IMR-90 (cell line): ENCODE measurements around the gene HSFX4. TPM values are rescaled to one million over a fixed set of nuclear protein-coding genes. Genes with fewer than 3 reads are reported as not detected.

Source experiments
- ATAC-seq: fragments of 200-7000 bp; cut with Tn5 transposase; 2 replicates; pipeline ENCODE4 v1.9.1; 2020; ENCODE audit warnings: low read depth, mild to moderate bottlenecking, moderate library complexity
- BruUV-seq: library from RNA; stranded (reverse); fragments of 400-500 nt; replicated peaks from 2 replicates; lab custom pipeline; 2021; lab: Mats Ljungman, UMichigan
- CTCF ChIA-PET: fragments of 300-600 bp; formaldehyde crosslinking; extraction: SDS; loops from one replicate; lab custom pipeline; 2021; ENCODE audit warnings: antibody characterized with exemption; lab: Yijun Ruan, JAX
- POLR2A ChIA-PET: fragments of 300-600 bp; sonication (Branson Sonifier 250); formaldehyde crosslinking; loops from one replicate; lab custom pipeline; 2022; ENCODE audit warnings: antibody characterized with exemption; ENCODE audit not compliant: unreplicated experiment; lab: Charles Lee
- DNase-seq: peaks from one replicate; pipeline ENCODE4 v3.0.0; 2013
- H2AFZ ChIP-seq: replicated peaks from 2 replicates; pipeline ENCODE3; 2013; ENCODE audit warnings: low read length, mild to moderate bottlenecking; ENCODE audit not compliant: poor library complexity
- H2AK5ac ChIP-seq: 2 replicates; pipeline ENCODE4 v1.6.1; 2013; ENCODE audit warnings: low read depth, low read length, inconsistent platforms
- H2AK9ac ChIP-seq: replicated peaks from 2 replicates; pipeline ENCODE3; 2013; ENCODE audit warnings: mild to moderate bottlenecking, low read depth, low read length, moderate library complexity; ENCODE audit not compliant: poor library complexity
- H2BK120ac ChIP-seq: 2 replicates; pipeline ENCODE4 v1.6.1; 2013; ENCODE audit warnings: low read depth, low read length, inconsistent platforms
- H2BK15ac ChIP-seq: 3 replicates; pipeline ENCODE4 v1.6.1; 2013; ENCODE audit warnings: low read depth, low read length, inconsistent platforms
- H2BK20ac ChIP-seq: 2 replicates; pipeline ENCODE4 v1.6.1; 2013; ENCODE audit warnings: low read depth, mild to moderate bottlenecking, inconsistent platforms, low read length, moderate library complexity
- H2BK5ac ChIP-seq: 2 replicates; pipeline ENCODE4 v1.6.1; 2013; ENCODE audit warnings: mild to moderate bottlenecking, low read depth, low read length, inconsistent platforms; ENCODE audit not compliant: poor library complexity, severe bottlenecking
- H3K14ac ChIP-seq: replicated peaks from 2 replicates; pipeline ENCODE4 v1.6.1; 2013; ENCODE audit warnings: low read depth, low read length, inconsistent platforms
- H3K18ac ChIP-seq: 2 replicates; pipeline ENCODE4 v1.6.1; 2013; ENCODE audit warnings: low read depth, low read length, control low read depth
- H3K23ac ChIP-seq: 2 replicates; pipeline ENCODE4 v1.6.1; 2013; ENCODE audit warnings: low read depth, low read length, inconsistent platforms
- H3K27ac ChIP-seq: 2 replicates; pipeline ENCODE4 v1.5.1; 2013; ENCODE audit warnings: mild to moderate bottlenecking, control low read depth, low read length; ENCODE audit not compliant: insufficient read depth
- H3K27me3 ChIP-seq: 2 replicates; pipeline ENCODE4 v1.6.1; 2013; ENCODE audit warnings: low read length; ENCODE audit not compliant: control insufficient read depth, insufficient read depth
- H3K36me3 ChIP-seq: 2 replicates; pipeline ENCODE4 v1.6.1; 2013; ENCODE audit warnings: low read length, mixed read lengths; ENCODE audit not compliant: control insufficient read depth, insufficient read depth
- H3K4ac ChIP-seq: 2 replicates; pipeline ENCODE4 v1.6.1; 2013; ENCODE audit warnings: low read depth, low read length, inconsistent platforms
- H3K4me1 ChIP-seq: 2 replicates; pipeline ENCODE4 v1.6.1; 2013; ENCODE audit warnings: low read length, mixed read lengths; ENCODE audit not compliant: control insufficient read depth, insufficient read depth
- H3K4me2 ChIP-seq: 2 replicates; pipeline ENCODE4 v1.6.1; 2013; ENCODE audit warnings: low read depth, mild to moderate bottlenecking, control low read depth, low read length, moderate library complexity
- H3K4me3 ChIP-seq: 2 replicates; pipeline ENCODE4 v1.5.1; 2013; ENCODE audit warnings: low read depth, mild to moderate bottlenecking, control low read depth, low read length, moderate library complexity; ENCODE audit not compliant: insufficient read depth
- H3K56ac ChIP-seq: 2 replicates; pipeline ENCODE4 v1.6.1; 2013; ENCODE audit warnings: low read length, inconsistent platforms; ENCODE audit not compliant: insufficient read depth; ENCODE audit errors: extremely low read depth
- H3K79me1 ChIP-seq, 2 experiments: 2 replicates each; pipeline ENCODE4 v1.6.1; 2013; ENCODE audit warnings: low read length in 2 of 2, inconsistent platforms in 1 of 2, low read depth in 1 of 2
- H3K9ac ChIP-seq: 2 replicates; pipeline ENCODE4 v1.6.1; 2013; ENCODE audit warnings: low read depth, low read length, control low read depth
- H3K9me1 ChIP-seq: 2 replicates; pipeline ENCODE4 v1.6.1; 2013; ENCODE audit warnings: low read length, inconsistent platforms; ENCODE audit not compliant: insufficient read depth
- H3K9me3 ChIP-seq: 2 replicates; pipeline ENCODE4 v1.6.1; 2013; ENCODE audit warnings: low read length; ENCODE audit not compliant: control insufficient read depth, insufficient read depth
- H4K20me1 ChIP-seq: 2 replicates; pipeline ENCODE4 v1.6.1; 2013; ENCODE audit warnings: low read length, inconsistent platforms; ENCODE audit not compliant: insufficient read depth
- H4K5ac ChIP-seq: 2 replicates; pipeline ENCODE4 v1.6.1; 2013; ENCODE audit warnings: mild to moderate bottlenecking, low read depth, low read length, control low read depth
- H4K8ac ChIP-seq, 2 experiments: 2 replicates each; pipeline ENCODE4 v1.6.1; 2013; ENCODE audit warnings: low read depth in 2 of 2, low read length in 2 of 2, control low read depth in 1 of 2, inconsistent platforms in 1 of 2
- H4K91ac ChIP-seq: 2 replicates; pipeline ENCODE4 v1.6.1; 2013; ENCODE audit warnings: low read depth, low read length, inconsistent platforms; ENCODE audit not compliant: insufficient read depth
- BHLHE40 ChIP-seq: fragments of 150-350 bp; IDR thresholded peaks from 2 replicates; pipeline ENCODE4 v1.6.1; 2016; ENCODE audit warnings: mild to moderate bottlenecking, low read depth, low read length
- CEBPB ChIP-seq: IDR thresholded peaks from 2 replicates; pipeline ENCODE4 v1.6.1; 2012; ENCODE audit warnings: low read depth, low read length, improper control_type of control experiment
- CHD1 ChIP-seq: IDR thresholded peaks from 2 replicates; pipeline ENCODE4 v1.6.1; 2012; ENCODE audit warnings: low read depth, low read length, improper control_type of control experiment
- ELK1 ChIP-seq: fragments of 150-350 bp; IDR thresholded peaks from 2 replicates; pipeline ENCODE4 v1.6.1; 2016; ENCODE audit warnings: low read depth, mild to moderate bottlenecking, low read length, moderate library complexity, borderline replicate concordance
- FOS ChIP-seq: fragments of 150-350 bp; IDR thresholded peaks from 2 replicates; pipeline ENCODE4 v1.6.1; 2016; ENCODE audit warnings: low read depth, low read length
- MAFK ChIP-seq: IDR thresholded peaks from 2 replicates; pipeline ENCODE4 v1.6.1; 2012; ENCODE audit warnings: low read depth, low read length, improper control_type of control experiment
- MAZ ChIP-seq: IDR thresholded peaks from 2 replicates; pipeline ENCODE4 v1.6.1; 2012; ENCODE audit warnings: low read depth, mild to moderate bottlenecking, low read length, improper control_type of control experiment, moderate library complexity, borderline replicate concordance
- MXI1 ChIP-seq: IDR thresholded peaks from 2 replicates; pipeline ENCODE4 v1.6.1; 2012; ENCODE audit warnings: low read depth, mild to moderate bottlenecking, low read length, moderate library complexity, borderline replicate concordance
- NFE2L2 ChIP-seq: fragments of 150-350 bp; IDR thresholded peaks from 2 replicates; pipeline ENCODE4 v1.6.1; 2016; ENCODE audit warnings: low read depth, mild to moderate bottlenecking, low read length
- POLR2A ChIP-seq: IDR thresholded peaks from 2 replicates; pipeline ENCODE4 v1.6.1; 2012; ENCODE audit warnings: mild to moderate bottlenecking, low read depth, low read length
- RAD21 ChIP-seq: IDR thresholded peaks from 2 replicates; pipeline ENCODE4 v1.6.1; 2012; ENCODE audit warnings: low read length, improper control_type of control experiment
- RCOR1 ChIP-seq: IDR thresholded peaks from 2 replicates; pipeline ENCODE4 v1.6.1; 2012; ENCODE audit warnings: mild to moderate bottlenecking, low read length, improper control_type of control experiment; ENCODE audit not compliant: insufficient replicate concordance
- RFX5 ChIP-seq: IDR thresholded peaks from 2 replicates; pipeline ENCODE4 v1.8.0; 2012; ENCODE audit warnings: low read depth, mild to moderate bottlenecking, low read length, moderate library complexity
- SMC3 ChIP-seq: fragments of 150-350 bp; IDR thresholded peaks from 2 replicates; pipeline ENCODE4 v1.6.1; 2016; ENCODE audit warnings: low read depth, mild to moderate bottlenecking, antibody characterized with exemption, low read length, moderate library complexity
- USF2 ChIP-seq: fragments of 150-350 bp; IDR thresholded peaks from 2 replicates; pipeline ENCODE4 v1.6.1; 2017; ENCODE audit warnings: mild to moderate bottlenecking, antibody characterized with exemption, low read length, low read depth
- WGBS, 2 experiments: methylation state at CpG; one replicate each; pipeline versions ENCODE4 v1.1.5 to v1.1.7; 2013; ENCODE audit warnings: missing lambda C conversion rate in 2 of 2; ENCODE audit not compliant: insufficient read length in 1 of 2; ENCODE audit errors: extremely low coverage in 2 of 2; 5-methylcytosine and 5-hydroxymethylcytosine counted together
- dilution Hi-C: fragments of 300-500 bp; cut with HindIII; formaldehyde crosslinking; loops from one replicate; pipeline ENCODE4 v1.14.3; 2018; ENCODE audit warnings: low sequenced_read_pairs; ENCODE audit not compliant: unreplicated experiment
- in situ Hi-C: fragments of 300-500 bp; cut with MboI; formaldehyde crosslinking; loops from 3 replicates; pipeline ENCODE4 v1.14.3; 2019; ENCODE audit warnings: low sequenced_read_pairs, inconsistent platforms, mixed read lengths
- intact Hi-C: fragments of 100-400 bp; cut with micrococcal nuclease; formaldehyde crosslinking; loops from 2 replicates; pipeline ENCODE4 v1.10.0; 2022
- polyA plus RNA-seq, 3 experiments: library from polyadenylated mRNA; depleted of rRNA; stranded (reverse); fragments of >200 nt; gene quantifications; 2 replicates each; pipeline ENCODE4 v1.2.3, GENCODE V29; 2012; ENCODE audit warnings: low replicate concordance in 1 of 3
- total RNA-seq: library from RNA; depleted of rRNA; stranded (reverse); fragments of >200 nt; gene quantifications from 2 replicates; pipeline ENCODE4 v1.2.3, GENCODE V29; 2012
- TF ChIP-seq, protein P1 (sequence below): conservative IDR thresholded peaks from 2 replicates; pipeline ENCODE4 v1.5.1; 2012; ENCODE audit warnings: mild to moderate bottlenecking, low read depth, low read length, improper control_type of control experiment

HSFX4 gene
- total and polyA plus RNA-seq, 2 of the 4 experiments (the other 2 are of a cell fraction) = not detected

GRCh38 chrX:149948016-149948415 is 18.6 kb downstream of the HSFX4 start:
- DNase-seq (no peak), ATAC-seq (no peak)
- Histone ChIP-seq H2AFZ (no peak overlapping the region), H3K4me3 (no peak overlapping the region), H3K56ac (no peak overlapping the region), H3K79me1 (no peaks in the 10 kb centered on the region; a peak in 1 of 4 replicates), H3K27ac (no peak overlapping the region), H4K5ac (no peak overlapping the region), H4K20me1 (no peaks in the 10 kb centered on the region), H2BK20ac (no peak overlapping the region), H3K4me1 (no peaks in the 10 kb centered on the region), H3K36me3 (peaks cover 7% of the 10 kb centered on the region; the same call in 1 of the 2 replicates), H3K9me1 (no peaks in the 10 kb centered on the region), H3K14ac (no peak overlapping the region), H3K9me3 (no peaks in the 10 kb centered on the region), H2BK15ac (no peak overlapping the region), H4K8ac (no peak overlapping the region), H2AK5ac (no peak overlapping the region), H2AK9ac (no peak overlapping the region), H3K18ac (no peak overlapping the region), H4K91ac (no peak overlapping the region), H3K9ac (no peak overlapping the region), H3K4me2 (no peak overlapping the region), H2BK5ac (no peak overlapping the region), H3K27me3 (no peaks in the 10 kb centered on the region), H3K4ac (no peak overlapping the region), H2BK120ac (no peak overlapping the region), H3K23ac (no peak overlapping the region)
- TF ChIP-seq USF2 (no peak), CEBPB (no peak), MAFK (no peak), RAD21 (no peak), POLR2A (no peak), ELK1 (no peak), MXI1 (no peak), SMC3 (no peak), BHLHE40 (no peak), NFE2L2 (no peak), RCOR1 (no peak), MAZ (no peak), CHD1 (no peak), RFX5 (no peak), FOS (no peak)
- TF ChIP-seq, protein P1, sequence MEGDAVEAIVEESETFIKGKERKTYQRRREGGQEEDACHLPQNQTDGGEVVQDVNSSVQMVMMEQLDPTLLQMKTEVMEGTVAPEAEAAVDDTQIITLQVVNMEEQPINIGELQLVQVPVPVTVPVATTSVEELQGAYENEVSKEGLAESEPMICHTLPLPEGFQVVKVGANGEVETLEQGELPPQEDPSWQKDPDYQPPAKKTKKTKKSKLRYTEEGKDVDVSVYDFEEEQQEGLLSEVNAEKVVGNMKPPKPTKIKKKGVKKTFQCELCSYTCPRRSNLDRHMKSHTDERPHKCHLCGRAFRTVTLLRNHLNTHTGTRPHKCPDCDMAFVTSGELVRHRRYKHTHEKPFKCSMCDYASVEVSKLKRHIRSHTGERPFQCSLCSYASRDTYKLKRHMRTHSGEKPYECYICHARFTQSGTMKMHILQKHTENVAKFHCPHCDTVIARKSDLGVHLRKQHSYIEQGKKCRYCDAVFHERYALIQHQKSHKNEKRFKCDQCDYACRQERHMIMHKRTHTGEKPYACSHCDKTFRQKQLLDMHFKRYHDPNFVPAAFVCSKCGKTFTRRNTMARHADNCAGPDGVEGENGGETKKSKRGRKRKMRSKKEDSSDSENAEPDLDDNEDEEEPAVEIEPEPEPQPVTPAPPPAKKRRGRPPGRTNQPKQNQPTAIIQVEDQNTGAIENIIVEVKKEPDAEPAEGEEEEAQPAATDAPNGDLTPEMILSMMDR = no peak
- BruUV-seq = no TSS peak
- POLR2A ChIA-PET = no interaction called here
- in situ Hi-C loops (no loop called here), dilution Hi-C loops (no loop called here), intact Hi-C loops (no loop called here)
- CTCF ChIA-PET = no interaction called here
- no CpG with 5 or more reads among the region's 3 CpGs for WGBS, 2 experiments
